ENCODE data around the gene HYDIN.
"Not testable (repeated sequence)": the region's sequence is repeated elsewhere in the genome, so short reads cannot be mapped to it uniquely, and the experiment has no call there.

Gene HYDIN

DNA sequence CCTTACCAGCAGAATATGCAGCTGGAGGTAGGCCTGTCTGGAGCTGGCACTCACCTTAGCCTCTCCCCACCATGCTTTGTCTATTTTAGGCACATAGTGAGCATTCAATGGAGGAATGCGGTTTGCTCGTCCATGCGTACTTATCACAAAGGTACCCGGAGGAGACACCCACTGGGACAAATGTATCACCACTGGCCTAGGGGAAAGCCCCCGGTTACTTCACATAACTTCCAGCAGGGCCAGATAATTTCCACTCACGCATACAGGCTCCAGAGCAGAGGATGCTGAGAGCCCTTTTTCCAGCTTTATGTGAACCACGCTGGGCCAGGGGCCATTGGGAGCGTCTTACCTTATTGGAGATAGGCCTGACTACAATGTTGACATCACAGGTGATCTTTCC lies 348.2 kb downstream of the HYDIN start:
- DNase-seq (ENCODE audit: low read depth in 2 of 2, low spot score in 1 of 2) = not testable (repeated sequence)

- DNase-seq (ENCODE audit: low read depth in 2 of 2, low spot score in 1 of 2) = not testable (repeated sequence)
Observed at GRCh38 chr16:70877895-70878294, 352.6 kb downstream of the HYDIN start.

- DNase-seq (ENCODE audit: low read depth in 2 of 2, low spot score in 1 of 2) = not testable (repeated sequence)
Observed at GRCh38 chr16:70876442-70876841, 354.1 kb downstream of the HYDIN start.

DNA sequence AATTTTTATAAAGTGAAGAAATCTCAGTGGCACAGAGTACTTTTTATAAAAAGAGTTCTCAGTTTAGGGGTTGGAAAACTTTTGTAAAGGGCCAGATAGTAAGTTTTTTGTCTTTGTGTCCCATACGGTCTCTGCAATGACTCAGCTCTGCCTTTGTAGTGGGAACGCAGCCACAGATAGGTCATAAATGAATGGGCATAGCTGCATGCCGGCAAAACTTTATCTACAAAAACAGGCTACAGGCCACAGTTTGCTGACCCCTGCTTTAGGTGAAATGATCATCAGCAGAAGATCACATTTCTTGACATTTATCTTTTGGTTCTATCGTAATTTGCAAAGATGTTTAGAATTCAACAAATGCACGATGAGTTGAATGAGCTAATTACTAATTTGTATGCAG lies 365.8 kb downstream of the HYDIN start:
- DNase-seq (ENCODE audit: low read depth in 2 of 2, low spot score in 1 of 2) = not testable (repeated sequence)

DNA sequence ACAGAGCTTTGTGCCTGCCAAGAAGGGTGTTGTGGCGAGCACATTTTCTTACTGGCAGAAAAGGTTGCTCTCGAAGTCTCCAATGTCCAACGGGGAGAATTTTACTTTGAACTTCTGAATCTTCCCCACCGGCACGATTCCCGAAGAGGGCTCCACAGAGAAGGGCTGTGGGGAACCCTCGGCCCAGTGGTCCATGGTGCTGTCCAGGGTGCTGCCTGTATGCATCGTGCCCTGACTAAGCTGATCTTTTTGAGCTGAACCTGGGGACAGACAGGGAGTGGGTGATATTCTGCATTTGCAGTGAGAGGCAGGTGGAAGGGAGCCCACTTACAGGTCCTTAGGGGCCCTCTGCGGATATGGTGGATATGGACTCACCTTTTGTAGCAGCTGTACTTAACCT lies 368.5 kb downstream of the HYDIN start:
- DNase-seq (ENCODE audit: low read depth in 2 of 2, low spot score in 1 of 2) = not testable (repeated sequence)

DNA sequence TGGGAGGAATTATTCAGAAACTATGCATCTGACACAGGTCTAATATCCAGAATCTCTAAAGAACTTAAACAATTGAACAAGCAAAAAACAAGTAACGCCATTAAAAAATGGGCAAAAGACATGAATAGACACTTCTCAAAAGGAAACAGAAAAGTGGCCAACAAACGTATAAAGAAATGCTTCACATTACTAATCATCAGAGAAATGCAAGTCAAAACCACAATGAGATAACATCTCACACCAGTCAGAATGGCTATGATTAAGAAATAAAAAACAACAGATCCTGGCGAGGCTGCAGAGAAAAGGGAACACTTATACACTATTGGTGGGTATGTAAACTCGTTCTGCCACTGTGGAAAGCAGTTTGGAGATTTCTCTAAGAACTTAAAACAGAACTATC lies 379.2 kb downstream of the HYDIN start:
- DNase-seq (ENCODE audit: low read depth in 2 of 2, low spot score in 1 of 2) = not testable (repeated sequence)

DNA sequence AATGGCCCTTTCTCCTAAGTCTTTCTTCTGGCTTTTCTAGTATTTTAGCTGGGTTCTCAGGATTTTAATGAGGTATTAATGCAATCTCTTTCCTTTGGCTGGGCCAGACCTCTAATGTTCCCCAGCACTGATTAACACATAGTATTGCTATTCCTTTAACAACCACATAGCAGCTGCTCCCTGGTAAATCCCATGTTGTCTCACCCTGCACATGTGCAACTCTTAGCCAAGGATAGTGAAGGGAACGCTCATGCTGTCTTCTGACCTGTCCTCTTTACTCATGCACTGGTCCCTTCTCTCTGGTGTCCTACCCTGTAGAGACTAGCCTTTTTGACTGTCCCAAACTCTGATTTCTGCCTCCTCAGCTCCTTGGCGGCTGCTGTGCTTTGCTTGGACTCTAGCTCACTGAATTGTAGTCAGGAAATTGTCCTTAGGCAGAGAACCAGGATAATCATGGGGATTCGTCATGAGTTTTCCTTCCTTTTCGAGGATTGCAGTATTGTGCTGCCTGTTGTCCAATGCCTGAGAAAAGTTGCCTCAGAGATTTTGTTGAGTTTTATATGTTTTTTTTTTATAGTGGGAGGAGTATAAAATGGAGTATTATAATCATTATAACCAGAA lies 406.9 kb downstream of the HYDIN start:
- not testable (repeated sequence) for DNase-seq (ENCODE audit: low read depth in 2 of 2, low spot score in 1 of 2)

GRCh38 chr16:70822734-70823133 lies 407.8 kb downstream of the HYDIN start:
- not testable (repeated sequence) for DNase-seq (ENCODE audit: low read depth in 2 of 2, low spot score in 1 of 2)

DNA sequence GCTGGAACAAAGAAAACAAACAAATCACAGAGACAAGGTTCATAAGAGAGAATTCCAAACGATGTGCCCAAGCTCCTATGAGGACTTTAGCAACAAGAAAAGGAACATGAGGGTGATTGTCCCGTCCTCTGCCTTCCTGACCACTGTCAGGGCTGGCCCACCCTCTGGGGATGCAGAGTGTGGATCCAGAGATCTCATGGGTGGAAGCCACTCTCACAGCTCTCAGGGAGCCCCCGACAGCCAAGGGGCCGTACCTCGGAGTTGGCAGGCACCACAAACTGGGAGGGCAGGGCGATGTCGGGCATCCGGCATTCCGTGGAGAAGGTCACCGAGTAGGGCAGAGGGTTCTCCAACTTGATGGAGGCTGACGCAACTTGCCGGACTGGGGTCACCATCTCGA lies 412.4 kb downstream of the HYDIN start:
- not testable (repeated sequence) for DNase-seq (ENCODE audit: low read depth in 2 of 2, low spot score in 1 of 2)

GRCh38 chr16:70809392-70810060 lies 421.0 kb downstream of the HYDIN start:
- no peak for DNase-seq (ENCODE audit: low read depth in 2 of 2, low spot score in 1 of 2)

- DNase-seq (ENCODE audit: low read depth in 2 of 2, low spot score in 1 of 2) = no peak
Observed at GRCh38 chr16:70808371-70808770, 422.2 kb downstream of the HYDIN start.

- DNase-seq (ENCODE audit: low read depth in 2 of 2, low spot score in 1 of 2) = no peak
Observed at GRCh38 chr16:70805787-70806186, 424.7 kb downstream of the HYDIN start.

DNA sequence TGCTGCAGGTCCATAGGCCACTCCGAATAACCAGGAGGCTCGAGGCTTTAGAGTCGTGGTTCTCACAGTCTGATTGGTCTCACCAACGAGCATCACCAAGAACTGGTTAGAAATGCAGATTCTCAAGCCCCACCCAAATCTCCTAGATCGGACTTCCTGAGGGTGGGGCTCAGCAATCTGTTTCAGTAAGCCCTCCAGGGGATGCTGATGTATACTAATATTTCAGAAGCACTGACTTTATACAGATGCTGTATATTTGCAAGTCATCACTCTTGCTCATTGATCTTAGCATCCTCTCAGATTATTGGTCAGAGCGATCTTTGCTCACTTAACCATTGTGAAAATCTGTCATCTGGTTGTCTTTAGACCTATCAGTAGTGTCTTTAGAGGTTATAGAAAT lies 425.1 kb downstream of the HYDIN start:
- DNase-seq (ENCODE audit: low read depth in 2 of 2, low spot score in 1 of 2) = no peak

- DNase-seq (ENCODE audit: low read depth in 2 of 2, low spot score in 1 of 2) = no peak
Observed at GRCh38 chr16:70804734-70805169, 425.8 kb downstream of the HYDIN start.

- no peak for DNase-seq (ENCODE audit: low read depth in 2 of 2, low spot score in 1 of 2)
Observed at GRCh38 chr16:70804153-70804733, 426.3 kb downstream of the HYDIN start.

DNA sequence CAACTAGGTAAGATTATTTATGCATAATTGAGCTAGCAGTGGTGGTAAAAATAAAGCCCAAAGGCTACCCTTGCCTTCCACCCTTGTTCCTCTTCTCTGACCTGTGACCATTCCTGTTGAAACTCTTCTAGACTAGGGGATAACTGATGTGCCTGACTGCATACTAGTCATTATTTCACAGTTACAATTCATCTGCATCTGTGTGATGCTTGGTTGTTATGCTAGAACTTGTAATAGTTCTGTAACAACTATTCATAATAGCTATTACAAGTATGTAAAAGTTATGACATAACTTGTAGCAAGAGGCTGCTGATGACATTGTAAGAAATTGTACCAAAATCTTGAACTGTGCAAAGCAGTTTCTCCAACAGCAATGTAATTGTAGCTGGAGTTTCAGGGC lies 427.2 kb downstream of the HYDIN start:
- DNase-seq (ENCODE audit: low read depth in 2 of 2, low spot score in 1 of 2) = no peak

DNA sequence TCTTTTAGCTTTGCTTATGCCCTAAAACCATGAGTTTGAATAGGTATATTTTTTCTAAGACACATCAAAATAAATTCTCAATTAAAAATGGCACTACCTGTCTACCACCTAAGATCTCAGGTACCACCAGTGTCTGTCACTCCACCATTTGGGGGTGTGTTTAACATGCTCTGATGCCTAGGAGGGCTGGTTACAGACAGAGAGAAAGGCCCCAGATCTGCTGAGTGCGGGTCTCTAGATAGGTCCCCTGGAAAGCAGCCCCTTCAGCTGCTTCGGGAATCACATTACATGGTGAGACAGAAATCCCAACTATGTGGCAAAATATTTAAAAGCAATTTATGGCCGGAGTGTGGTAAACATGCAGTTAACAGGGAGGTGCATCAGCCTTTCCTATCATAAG lies 428.9 kb downstream of the HYDIN start:
- no peak for DNase-seq (ENCODE audit: low read depth in 2 of 2, low spot score in 1 of 2)

DNA sequence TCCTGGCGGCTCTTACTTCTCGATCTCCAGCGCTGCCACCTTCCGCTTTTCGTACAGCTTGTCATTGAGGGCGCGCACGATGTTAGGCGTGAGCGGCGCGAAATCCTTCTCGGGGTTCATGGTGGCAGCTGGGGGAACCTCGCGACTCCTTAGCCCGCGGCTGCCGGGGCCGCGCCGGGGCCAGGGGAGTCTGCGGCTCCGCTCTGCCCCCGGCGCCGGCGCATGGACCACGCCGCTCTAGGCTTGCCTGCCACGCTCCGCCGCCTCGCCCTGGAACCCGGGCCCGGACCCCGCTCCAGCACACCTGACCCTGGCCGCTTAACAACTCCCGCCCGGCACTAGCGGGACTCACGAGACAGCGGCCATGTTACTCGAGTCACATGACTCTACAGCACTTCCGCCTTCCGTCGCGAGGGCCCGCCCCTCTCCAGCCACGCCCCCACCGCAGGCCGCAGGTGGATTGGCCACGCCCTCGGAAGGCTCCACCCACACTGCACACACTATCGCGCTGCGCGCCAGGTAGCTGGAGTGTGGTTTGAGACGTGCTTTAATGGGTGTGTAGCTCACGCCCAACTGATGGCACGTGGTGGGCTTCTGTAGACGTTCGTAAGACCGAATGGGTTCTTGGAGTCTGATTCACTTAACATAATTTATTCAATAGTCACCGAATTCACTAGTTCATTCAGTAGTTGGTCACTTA lies 429.6 kb downstream of the HYDIN start, which contains the start of gene VAC14:
TSS of gene VAC14 (minus strand) at position 378 of the 700 bp plus-strand sequence. CDS start at position 120, 258 bp downstream.
- DNase-seq (ENCODE audit: low read depth in 2 of 2, low spot score in 1 of 2) = peak; percentile 92 to 96

DNA sequence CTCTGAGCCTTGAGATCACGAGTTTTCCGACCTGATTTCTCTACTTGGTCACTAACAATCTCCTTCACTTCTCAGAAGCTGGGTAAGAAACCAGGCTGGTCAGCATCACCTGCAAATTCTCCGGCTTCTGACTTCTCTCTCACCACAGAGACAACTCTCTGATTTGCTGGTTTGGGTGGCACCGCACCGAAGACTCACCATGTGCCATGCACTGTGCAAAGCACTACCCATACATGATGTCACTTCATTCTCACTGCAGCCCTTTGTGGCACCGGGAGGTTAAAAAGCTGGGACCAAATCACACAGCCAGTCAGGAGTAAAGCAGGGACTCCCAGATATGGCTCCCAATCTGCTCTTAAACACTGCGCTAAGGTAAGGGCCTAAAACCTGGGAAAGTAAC lies 430.2 kb downstream of the HYDIN start:
- no peak for DNase-seq (ENCODE audit: low read depth in 2 of 2, low spot score in 1 of 2)

DNA sequence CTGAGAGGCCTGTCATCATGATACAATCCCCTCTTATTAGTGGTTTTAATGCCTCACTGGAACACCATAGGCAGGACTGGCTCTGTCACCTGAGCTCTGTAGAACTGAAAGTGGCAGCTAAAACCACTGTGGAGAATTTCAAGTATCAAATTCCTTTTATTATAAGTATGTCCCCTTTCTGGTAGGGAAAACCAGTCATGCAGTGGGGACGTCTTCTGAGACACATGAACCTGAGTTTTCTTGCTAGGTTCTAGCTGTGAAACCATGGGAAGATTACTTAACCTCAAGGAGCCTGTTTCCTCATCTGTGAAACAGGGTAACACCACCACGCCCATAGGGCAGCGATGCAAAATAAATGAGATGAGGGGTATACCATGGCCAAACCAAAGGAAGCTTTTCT lies 434.2 kb downstream of the HYDIN start:
- DNase-seq (ENCODE audit: low read depth in 2 of 2, low spot score in 1 of 2) = no peak

DNA sequence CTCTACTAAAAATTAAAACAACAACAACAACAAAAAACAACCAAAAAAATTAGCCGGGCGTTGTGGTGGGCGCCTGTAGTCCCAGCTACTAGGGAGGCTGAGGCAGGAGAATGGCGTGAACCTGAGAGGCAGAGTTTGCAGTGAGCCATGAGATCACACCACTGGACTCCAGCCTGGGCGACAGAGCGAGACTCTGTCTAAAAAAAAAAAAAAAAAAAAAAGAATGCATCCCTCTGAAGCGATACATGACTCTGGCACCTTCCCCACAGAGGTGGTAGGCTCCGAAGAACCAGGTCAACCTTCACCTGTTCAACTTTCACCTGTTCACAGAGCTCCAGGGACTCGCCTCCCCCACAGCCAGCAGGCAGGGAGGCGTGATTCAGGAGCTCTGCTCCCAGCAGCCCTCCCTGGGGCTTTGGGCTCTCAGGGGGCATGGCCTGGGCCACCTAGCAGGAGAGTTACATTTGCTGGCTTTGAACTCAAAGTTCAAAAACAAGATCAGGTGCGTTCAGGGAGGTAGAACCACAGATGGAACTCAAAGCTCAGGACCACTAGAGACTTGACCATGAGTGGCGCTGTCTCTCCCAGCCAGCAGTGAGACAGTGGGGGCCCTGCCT lies 435.1 kb downstream of the HYDIN start:
- no peak for DNase-seq (ENCODE audit: low read depth in 2 of 2, low spot score in 1 of 2)
